K562 (cell line): ENCODE results near the gene PRKCE. TPM values are rescaled to one million over a fixed set of nuclear protein-coding genes. Genes with fewer than 3 reads are reported as not detected.

Experiments
- ATAC-seq: fragments of 200-7000 bp; cut with Tn5 transposase; 3 replicates; pipeline ENCODE4 v1.9.1; 2020; ENCODE audit warnings: moderate library complexity
- BruUV-seq: library from RNA; stranded (reverse); fragments of 400-500 nt; replicated peaks from 2 replicates; lab custom pipeline; 2021; lab: Mats Ljungman, UMichigan
- CTCF ChIA-PET: fragments of 300-600 bp; formaldehyde crosslinking; extraction: SDS; loops from one replicate; lab custom pipeline; 2021; ENCODE audit warnings: low intra/inter-chr PET ratio; lab: Yijun Ruan, JAX
- POLR2A ChIA-PET: fragments of 300-600, 350-650 bp; sonication (Branson Sonifier 250); formaldehyde crosslinking; extraction: SDS; loops from one replicate; lab custom pipeline; 2021; ENCODE audit warnings: antibody characterized with exemption, inconsistent platforms; lab: Yijun Ruan, JAX
- DNase-seq, 4 experiments: peaks; one replicate each; pipeline versions ENCODE4 v3.0.0 to v3.0.0-alpha.2; 2011 to 2018; ENCODE audit warnings: low spot score in 3 of 4, mixed read lengths in 3 of 4; ENCODE audit errors: extremely low read depth in 1 of 4
- FAIRE-seq: peaks from 2 replicates; lab custom pipeline; 2011; peaks lifted over from hg19 to GRCh38; lab: Jason Lieb, UNC
- H2AFZ ChIP-seq: 2 replicates; pipeline ENCODE4 v1.6.0; 2011; ENCODE audit warnings: low read depth, low read length, control low read depth, inconsistent platforms
- H3K27ac ChIP-seq: fragments of 200-600 bp; 3 replicates; pipeline ENCODE4 v1.8.0; 2011; ENCODE audit warnings: low read depth, mild to moderate bottlenecking, control low read depth, inconsistent platforms, low read length, moderate library complexity, mixed read lengths; ENCODE audit errors: extremely low read depth
- H3K27me3 ChIP-seq, 2 experiments: fragments of 300-600 bp in 1 of 2; 2 replicates in 1 of 2; 3 replicates in 1 of 2; pipeline versions ENCODE4 v1.6.0 to v1.8.0; 2011; ENCODE audit warnings: inconsistent platforms in 2 of 2, low read length in 2 of 2, mild to moderate bottlenecking in 1 of 2, mixed read lengths in 1 of 2, moderate library complexity in 1 of 2; ENCODE audit not compliant: control insufficient read depth in 2 of 2, insufficient read depth in 2 of 2
- H3K36me3 ChIP-seq: fragments of 300-600 bp; 3 replicates; pipeline ENCODE4 v1.8.0; 2011; ENCODE audit warnings: mild to moderate bottlenecking, low read length, inconsistent platforms; ENCODE audit not compliant: control insufficient read depth, insufficient read depth
- H3K4me1 ChIP-seq, 2 experiments: fragments of 200-600 bp in 1 of 2; replicated peaks in 1 of 2; 2 replicates in 1 of 2; 3 replicates in 1 of 2; pipeline versions ENCODE4 v1.5.1 to v1.8.0; 2011; ENCODE audit warnings: inconsistent platforms in 2 of 2, low read length in 2 of 2, mild to moderate bottlenecking in 1 of 2, mixed read lengths in 1 of 2, moderate library complexity in 1 of 2; ENCODE audit not compliant: control insufficient read depth in 2 of 2, insufficient read depth in 2 of 2
- H3K4me2 ChIP-seq: 2 replicates; pipeline ENCODE4 v1.6.1; 2011; ENCODE audit warnings: low read length, control low read depth, inconsistent platforms, mixed read lengths; ENCODE audit not compliant: insufficient read depth
- H3K4me3 ChIP-seq: fragments of 200-600 bp; sonication (generic), shearing (Covaris generic); 2 replicates; pipeline ENCODE4 v1.5.1; 2016; ENCODE audit warnings: control low read depth, inconsistent platforms
- H3K79me2 ChIP-seq: fragments of 200-600 bp; 3 replicates; pipeline ENCODE4 v1.8.0; 2011; ENCODE audit warnings: low read length, inconsistent platforms; ENCODE audit not compliant: control insufficient read depth, insufficient read depth
- H3K9ac ChIP-seq, 2 experiments: 2 replicates each; pipeline versions ENCODE4 v1.6.0 to v1.6.1; 2011; ENCODE audit warnings: low read depth in 2 of 2, low read length in 2 of 2, control low read depth in 1 of 2, inconsistent platforms in 1 of 2, mild to moderate bottlenecking in 1 of 2, mixed read lengths in 1 of 2; ENCODE audit not compliant: insufficient read depth in 1 of 2
- H3K9me1 ChIP-seq: one replicate; pipeline ENCODE4 v1.6.0; 2011; ENCODE audit warnings: inconsistent platforms, mild to moderate bottlenecking, low read length, moderate library complexity; ENCODE audit not compliant: control insufficient read depth, insufficient read depth
- H3K9me3 ChIP-seq: replicated peaks from 2 replicates; pipeline ENCODE4 v1.5.1; 2011; ENCODE audit warnings: low read depth, low read length, inconsistent platforms; ENCODE audit not compliant: control insufficient read depth, insufficient read depth
- H4K20me1 ChIP-seq: replicated peaks from 2 replicates; pipeline ENCODE4 v1.6.1; 2011; ENCODE audit warnings: low read length, inconsistent platforms, mixed read lengths; ENCODE audit not compliant: control insufficient read depth, insufficient read depth
- HMGN3 ChIP-seq: IDR thresholded peaks from 2 replicates; pipeline ENCODE4 v1.6.1; 2011; ENCODE audit warnings: borderline replicate concordance, low read depth, mild to moderate bottlenecking, mixed read lengths, low read length; ENCODE audit not compliant: insufficient read length; ENCODE audit errors: extremely low read depth
- HNRNPL ChIP-seq: fragments of 200-400 bp; formaldehyde crosslinking; IDR thresholded peaks from 2 replicates; pipeline ENCODE4 v1.6.1; 2017; ENCODE audit warnings: low read depth, mild to moderate bottlenecking, low read length
- IRF2 ChIP-seq: sonication (generic); formaldehyde crosslinking; IDR thresholded peaks from 2 replicates; pipeline ENCODE4 v1.8.1; 2022; ENCODE audit warnings: mild to moderate bottlenecking, missing genetic modification reagents
- KDM2B ChIP-seq: fragments of 250-450 bp; sonication (Bioruptor Pico); IDR thresholded peaks from 2 replicates; pipeline ENCODE4 v1.8.0; 2021; ENCODE audit warnings: mild to moderate bottlenecking, moderate library complexity
- RBFOX2 ChIP-seq: fragments of 200-400 bp; formaldehyde crosslinking; IDR thresholded peaks from 2 replicates; pipeline ENCODE4 v1.6.1; 2017; ENCODE audit warnings: low read depth, mild to moderate bottlenecking, low read length, moderate library complexity
- ZNF41 ChIP-seq: fragments of 250-450 bp; sonication (Bioruptor Pico); conservative IDR thresholded peaks from 2 replicates; pipeline ENCODE4 v1.4.0; 2020; ENCODE audit warnings: mild to moderate bottlenecking
- ZNF444 ChIP-seq: fragments of 250-450 bp; sonication (Bioruptor Pico); IDR thresholded peaks from 2 replicates; pipeline ENCODE4 v1.4.0; 2020; ENCODE audit warnings: mild to moderate bottlenecking, moderate library complexity
- ZNF57 ChIP-seq: fragments of 450-650 bp; formaldehyde crosslinking; IDR thresholded peaks from 2 replicates; pipeline ENCODE4 v1.4.0; 2020; ENCODE audit warnings: mild to moderate bottlenecking, moderate library complexity
- ZNF766 ChIP-seq: fragments of 200-800 bp; sonication (Bioruptor generic); conservative IDR thresholded peaks from 2 replicates; pipeline ENCODE4 v1.6.1; 2016; ENCODE audit warnings: missing genetic modification characterization, missing compliant biosample characterization
- ZNF780A ChIP-seq: fragments of 250-450 bp; sonication (Bioruptor Pico); IDR thresholded peaks from 2 replicates; pipeline ENCODE4 v1.5.0; 2021; ENCODE audit warnings: mild to moderate bottlenecking
- WGBS: fragments of 100-300 bp; shearing (Covaris generic); methylation state at CpG from one replicate; pipeline ENCODE4 v1.1.6; 2016; ENCODE audit warnings: low coverage, mixed read lengths; ENCODE audit not compliant: insufficient coverage; ENCODE audit errors: missing lambda C conversion rate; 5-methylcytosine and 5-hydroxymethylcytosine counted together
- in situ Hi-C: fragments of 300-500 bp; cut with MboI; formaldehyde crosslinking; loops from 4 replicates; pipeline ENCODE4 v1.15.0; 2018; ENCODE audit warnings: inconsistent platforms, mixed read lengths
- intact Hi-C: fragments of 100-400 bp; cut with micrococcal nuclease; formaldehyde crosslinking; loops from 2 replicates; pipeline ENCODE4 v1.14.2; 2022
- polyA plus RNA-seq, 8 experiments: library from polyadenylated mRNA; depleted of rRNA in 4 of 8; stranded (reverse) in 5 of 8; unstranded in 3 of 8; fragments of >200 nt; fragmentation: Nextera tagmentation in 2 of 8; fragmentation: Illumina TruSeq in 1 of 8; extraction: Ambion mirVana in 2 of 8; extraction: Trizol in 1 of 8; gene quantifications; 2 replicates each; pipeline versions ENCODE4 v1.2.1 to v1.2.3, GENCODE V29; 2011 to 2014; ENCODE audit warnings: inconsistent platforms in 1 of 8, missing spikeins in 1 of 8
- total RNA-seq, 7 experiments: library from RNA; depleted of rRNA in 6 of 7; stranded (reverse); fragments of >200 nt in 6 of 7; fragmentation: Illumina TruSeq in 2 of 7; extraction: Trizol in 2 of 7; gene quantifications; 2 replicates each; pipeline versions ENCODE4 v1.2.1 to v1.2.3, GENCODE V29; 2011 to 2021; ENCODE audit warnings: low replicate concordance in 1 of 7
- TF ChIP-seq, protein P1 (sequence below): fragments of 250-450 bp; sonication (Bioruptor Pico); IDR thresholded peaks from 2 replicates; pipeline ENCODE4 v1.8.0; 2021; ENCODE audit warnings: moderate library complexity, mild to moderate bottlenecking, inconsistent platforms
- TF ChIP-seq, protein P2 (sequence below), 2 experiments: fragments of 450-650 bp; conservative IDR thresholded peaks; 2 replicates each; pipeline ENCODE4 v1.6.1; 2017; ENCODE audit warnings: mild to moderate bottlenecking in 2 of 2, moderate library complexity in 2 of 2
- TF ChIP-seq, protein P3 (sequence below): fragments of 150-350 bp; IDR thresholded peaks from 2 replicates; pipeline ENCODE4 v1.6.1; 2014; ENCODE audit warnings: low read depth, mild to moderate bottlenecking, low read length, borderline replicate concordance
- TF ChIP-seq, protein P4 (sequence below): fragments of 450-650 bp; IDR thresholded peaks from 2 replicates; pipeline ENCODE4 v1.6.1; 2014; ENCODE audit warnings: low read depth, mild to moderate bottlenecking, moderate library complexity, borderline replicate concordance

The PRKCE gene
- total and polyA plus RNA-seq, 9 of the 15 experiments (the other 6 are each of a cell fraction or from before 2014, with no cell fraction given): 0.06 to 1.0 (median 0.22) TPM; not detected in 1

DNA sequence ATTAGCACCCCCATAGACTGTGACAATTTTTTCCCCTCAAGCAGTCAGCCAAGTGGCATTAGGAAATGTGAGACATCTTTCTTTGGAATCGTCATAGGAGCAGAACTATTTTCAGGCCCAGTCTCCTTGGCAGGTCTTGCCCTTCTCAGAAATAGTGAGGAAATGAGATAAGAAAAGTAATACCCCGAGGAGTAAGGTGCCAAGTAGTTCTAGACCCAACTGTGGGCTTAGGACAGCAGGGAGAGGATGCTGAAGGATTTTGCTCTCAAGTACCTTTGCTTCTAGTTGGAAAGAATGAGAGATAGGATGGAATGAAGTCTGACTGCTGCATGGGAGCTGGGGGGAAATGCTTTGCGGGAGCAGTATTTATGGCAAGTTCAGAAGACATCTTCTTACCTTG lies 31.8 kb downstream of the PRKCE start:
- intact Hi-C loops: no loop called here
- ChIA-PET CTCF (no interaction called here), POLR2A (interaction anchor here (0.6 kb wide), 1 partner anchor 187 kb away, joined by 3 read pairs; no protein-coding TSS in a partner anchor)
- DNase-seq (no peak), FAIRE-seq (no peak), ATAC-seq (no peak)
- in situ Hi-C loops: no loop called here
- Histone ChIP-seq H3K27me3 (peaks cover 10 to 26% of the 10 kb centered on the region in 2 experiments; a peak in 4 of 5 replicates), H3K9me3 (no peaks in the 10 kb centered on the region), H3K4me1 (no peaks in the 10 kb centered on the region), H3K4me2 (no peak overlapping the region), H2AFZ (no peak overlapping the region), H3K27ac (no peak overlapping the region), H3K36me3 (no peaks in the 10 kb centered on the region), H3K79me2 (no peaks in the 10 kb centered on the region), H3K9me1 (no peaks in the 10 kb centered on the region), H3K4me3 (no peak overlapping the region), H4K20me1 (no peaks in the 10 kb centered on the region), H3K9ac (no peak overlapping the region)
- WGBS: 3% methylated on average over 3 of the region's 3 CpGs
- BruUV-seq: no TSS peak
- no peak for TF ChIP-seq HMGN3
- TF ChIP-seq, protein P1, sequence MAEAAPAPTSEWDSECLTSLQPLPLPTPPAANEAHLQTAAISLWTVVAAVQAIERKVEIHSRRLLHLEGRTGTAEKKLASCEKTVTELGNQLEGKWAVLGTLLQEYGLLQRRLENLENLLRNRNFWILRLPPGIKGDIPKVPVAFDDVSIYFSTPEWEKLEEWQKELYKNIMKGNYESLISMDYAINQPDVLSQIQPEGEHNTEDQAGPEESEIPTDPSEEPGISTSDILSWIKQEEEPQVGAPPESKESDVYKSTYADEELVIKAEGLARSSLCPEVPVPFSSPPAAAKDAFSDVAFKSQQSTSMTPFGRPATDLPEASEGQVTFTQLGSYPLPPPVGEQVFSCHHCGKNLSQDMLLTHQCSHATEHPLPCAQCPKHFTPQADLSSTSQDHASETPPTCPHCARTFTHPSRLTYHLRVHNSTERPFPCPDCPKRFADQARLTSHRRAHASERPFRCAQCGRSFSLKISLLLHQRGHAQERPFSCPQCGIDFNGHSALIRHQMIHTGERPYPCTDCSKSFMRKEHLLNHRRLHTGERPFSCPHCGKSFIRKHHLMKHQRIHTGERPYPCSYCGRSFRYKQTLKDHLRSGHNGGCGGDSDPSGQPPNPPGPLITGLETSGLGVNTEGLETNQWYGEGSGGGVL (CRISPR knock-in tag): no peak
- TF ChIP-seq ZNF57: no peak
- no peak for TF ChIP-seq ZNF780A (CRISPR knock-in tag)
- no peak for TF ChIP-seq KDM2B (CRISPR knock-in tag)
- no peak for TF ChIP-seq ZNF444 (CRISPR knock-in tag)
- TF ChIP-seq, protein P2, sequence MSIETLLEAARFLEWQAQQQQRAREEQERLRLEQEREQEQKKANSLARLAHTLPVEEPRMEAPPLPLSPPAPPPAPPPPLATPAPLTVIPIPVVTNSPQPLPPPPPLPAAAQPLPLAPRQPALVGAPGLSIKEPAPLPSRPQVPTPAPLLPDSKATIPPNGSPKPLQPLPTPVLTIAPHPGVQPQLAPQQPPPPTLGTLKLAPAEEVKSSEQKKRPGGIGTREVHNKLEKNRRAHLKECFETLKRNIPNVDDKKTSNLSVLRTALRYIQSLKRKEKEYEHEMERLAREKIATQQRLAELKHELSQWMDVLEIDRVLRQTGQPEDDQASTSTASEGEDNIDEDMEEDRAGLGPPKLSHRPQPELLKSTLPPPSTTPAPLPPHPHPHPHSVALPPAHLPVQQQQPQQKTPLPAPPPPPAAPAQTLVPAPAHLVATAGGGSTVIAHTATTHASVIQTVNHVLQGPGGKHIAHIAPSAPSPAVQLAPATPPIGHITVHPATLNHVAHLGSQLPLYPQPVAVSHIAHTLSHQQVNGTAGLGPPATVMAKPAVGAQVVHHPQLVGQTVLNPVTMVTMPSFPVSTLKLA (conservative IDR thresholded peaks at IDR 0.05): no peak
- TF ChIP-seq ZNF766: no peak
- TF ChIP-seq RBFOX2: no peak
- TF ChIP-seq, protein P3, sequence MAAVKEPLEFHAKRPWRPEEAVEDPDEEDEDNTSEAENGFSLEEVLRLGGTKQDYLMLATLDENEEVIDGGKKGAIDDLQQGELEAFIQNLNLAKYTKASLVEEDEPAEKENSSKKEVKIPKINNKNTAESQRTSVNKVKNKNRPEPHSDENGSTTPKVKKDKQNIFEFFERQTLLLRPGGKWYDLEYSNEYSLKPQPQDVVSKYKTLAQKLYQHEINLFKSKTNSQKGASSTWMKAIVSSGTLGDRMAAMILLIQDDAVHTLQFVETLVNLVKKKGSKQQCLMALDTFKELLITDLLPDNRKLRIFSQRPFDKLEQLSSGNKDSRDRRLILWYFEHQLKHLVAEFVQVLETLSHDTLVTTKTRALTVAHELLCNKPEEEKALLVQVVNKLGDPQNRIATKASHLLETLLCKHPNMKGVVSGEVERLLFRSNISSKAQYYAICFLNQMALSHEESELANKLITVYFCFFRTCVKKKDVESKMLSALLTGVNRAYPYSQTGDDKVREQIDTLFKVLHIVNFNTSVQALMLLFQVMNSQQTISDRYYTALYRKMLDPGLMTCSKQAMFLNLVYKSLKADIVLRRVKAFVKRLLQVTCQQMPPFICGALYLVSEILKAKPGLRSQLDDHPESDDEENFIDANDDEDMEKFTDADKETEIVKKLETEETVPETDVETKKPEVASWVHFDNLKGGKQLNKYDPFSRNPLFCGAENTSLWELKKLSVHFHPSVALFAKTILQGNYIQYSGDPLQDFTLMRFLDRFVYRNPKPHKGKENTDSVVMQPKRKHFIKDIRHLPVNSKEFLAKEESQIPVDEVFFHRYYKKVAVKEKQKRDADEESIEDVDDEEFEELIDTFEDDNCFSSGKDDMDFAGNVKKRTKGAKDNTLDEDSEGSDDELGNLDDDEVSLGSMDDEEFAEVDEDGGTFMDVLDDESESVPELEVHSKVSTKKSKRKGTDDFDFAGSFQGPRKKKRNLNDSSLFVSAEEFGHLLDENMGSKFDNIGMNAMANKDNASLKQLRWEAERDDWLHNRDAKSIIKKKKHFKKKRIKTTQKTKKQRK: no peak
- TF ChIP-seq, protein P4, sequence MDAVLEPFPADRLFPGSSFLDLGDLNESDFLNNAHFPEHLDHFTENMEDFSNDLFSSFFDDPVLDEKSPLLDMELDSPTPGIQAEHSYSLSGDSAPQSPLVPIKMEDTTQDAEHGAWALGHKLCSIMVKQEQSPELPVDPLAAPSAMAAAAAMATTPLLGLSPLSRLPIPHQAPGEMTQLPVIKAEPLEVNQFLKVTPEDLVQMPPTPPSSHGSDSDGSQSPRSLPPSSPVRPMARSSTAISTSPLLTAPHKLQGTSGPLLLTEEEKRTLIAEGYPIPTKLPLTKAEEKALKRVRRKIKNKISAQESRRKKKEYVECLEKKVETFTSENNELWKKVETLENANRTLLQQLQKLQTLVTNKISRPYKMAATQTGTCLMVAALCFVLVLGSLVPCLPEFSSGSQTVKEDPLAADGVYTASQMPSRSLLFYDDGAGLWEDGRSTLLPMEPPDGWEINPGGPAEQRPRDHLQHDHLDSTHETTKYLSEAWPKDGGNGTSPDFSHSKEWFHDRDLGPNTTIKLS: no peak
- TF ChIP-seq ZNF41 (CRISPR knock-in tag): no peak
- no peak for TF ChIP-seq IRF2
- no peak for TF ChIP-seq HNRNPL
